Spleen (tissue), 11 donors: ENCODE results near the gene LRRC42. TPM values are rescaled to one million over a fixed set of nuclear protein-coding genes. Genes with fewer than 3 reads are reported as not detected.

Experiments used
- DNase-seq: peaks from one replicate; pipeline ENCODE4 v3.0.0-alpha.2; 2020
- H3K27ac ChIP-seq, 8 donors: fragments of 200-600 bp; sonication (generic) in 7 of 8; 1 replicate in 4 of 8; 2 replicates in 4 of 8; pipeline versions ENCODE4 v1.5.0 to v1.8.0; 2016 to 2021; ENCODE audit warnings: inconsistent platforms in 4 of 8, mild to moderate bottlenecking in 4 of 8, moderate library complexity in 1 of 8
- H3K27me3 ChIP-seq, 7 donors: fragments of 200-600 bp; sonication (generic) in 6 of 7; replicated peaks in 1 of 7; 1 replicate in 4 of 7; 2 replicates in 3 of 7; pipeline versions ENCODE4 v1.5.0 to v1.8.0; 2016 to 2021; ENCODE audit warnings: inconsistent platforms in 3 of 7, mild to moderate bottlenecking in 1 of 7
- H3K36me3 ChIP-seq, 6 donors: fragments of 200-600 bp; sonication (generic) in 5 of 6; 1 replicate in 4 of 6; 2 replicates in 2 of 6; pipeline versions ENCODE4 v1.5.0 to v1.8.0; 2016 to 2021; ENCODE audit warnings: inconsistent platforms in 2 of 6
- H3K4me1 ChIP-seq, 6 donors: fragments of 200-600 bp; sonication (generic) in 5 of 6; 1 replicate in 3 of 6; 2 replicates in 3 of 6; pipeline versions ENCODE4 v1.5.0 to v1.8.0; 2016 to 2021; ENCODE audit warnings: inconsistent platforms in 3 of 6
- H3K4me3 ChIP-seq, 8 donors: fragments of 200-600 bp; sonication (generic) in 7 of 8; 1 replicate in 4 of 8; 2 replicates in 4 of 8; pipeline versions ENCODE4 v1.5.0 to v1.8.0; 2016 to 2021; ENCODE audit warnings: inconsistent platforms in 4 of 8, mild to moderate bottlenecking in 4 of 8, moderate library complexity in 2 of 8
- H3K9me3 ChIP-seq, 8 donors: fragments of 200-600 bp; sonication (generic) in 7 of 8; 1 replicate in 4 of 8; 2 replicates in 4 of 8; pipeline versions ENCODE4 v1.5.0 to v1.8.0; 2016 to 2021; ENCODE audit warnings: inconsistent platforms in 4 of 8
- POLR2A ChIP-seq, 3 donors: fragments of 450-650 bp; IDR thresholded peaks; one replicate each; pipeline ENCODE4 v1.5.1; 2017; ENCODE audit warnings: antibody characterized with exemption in 3 of 3, mild to moderate bottlenecking in 1 of 3
- POLR2AphosphoS5 ChIP-seq, 3 donors: sonication (generic); formaldehyde crosslinking; IDR thresholded peaks; one replicate each; pipeline ENCODE4 v1.5.1; 2017; ENCODE audit warnings: antibody characterized with exemption in 3 of 3
- WGBS, 5 donors: extraction: QIAGEN DNeasy Blood & Tissue Kit in 3 of 5; methylation state at CpG; one replicate each; pipeline versions ENCODE4 v1.1.5 to v1.1.7; 2013 to 2018; 5-methylcytosine and 5-hydroxymethylcytosine counted together
- intact Hi-C: fragments of 100-400 bp; cut with DNase I; formaldehyde crosslinking; loops from one replicate; pipeline ENCODE4 v1.15.0; 2023; ENCODE audit warnings: low total_unique reads
- polyA plus RNA-seq, 3 donors: library from polyadenylated mRNA; stranded (reverse); fragments of 200-250 nt; gene quantifications; one replicate each; pipeline ENCODE4 v1.2.1, GENCODE V29; 2013
- total RNA-seq, 7 donors: library from RNA; depleted of rRNA in 3 of 7; stranded (reverse); fragments of >200 nt in 3 of 7; fragmentation: NEBNext Ultra II Directional in 4 of 7; extraction: Animal tissue kit (Norgen Biotek cat#: 25700) in 4 of 7; gene quantifications; one replicate each; pipeline versions ENCODE4 v1.1.0 to v1.2.1, GENCODE V29; 2016 to 2021
- TF ChIP-seq, protein P1 (sequence below), 11 experiments: fragments of 200-600 bp in 7 of 11; fragments of 450-650 bp in 4 of 11; sonication (generic) in 4 of 11; IDR thresholded peaks in 8 of 11; conservative IDR thresholded peaks in 3 of 11; 1 replicate in 7 of 11; 2 replicates in 4 of 11; pipeline versions ENCODE4 v1.4.0 to v1.8.0; 2016 to 2021; ENCODE audit warnings: antibody characterized with exemption in 11 of 11, inconsistent platforms in 4 of 11, mild to moderate bottlenecking in 1 of 11
- donor health status: healthy with polysubstance abuse.
- donor health status: DM: no; HTN: no; CAD: no; lungs with moderate emphysema.
- donor health status: DM: no; HTN: no; CAD: no.
- donor health status: Bipolar disorder and iron deficiency.
- donor health status: healthy.
- donor health status: DM: no; HTN: no; CAD: no.
- donor health status: DM: yes; HTN: yes; CAD: no.

The LRRC42 gene
- total and polyA plus RNA-seq, 10 donors = 4.9 to 13.8 (median 10.5) TPM

DNA sequence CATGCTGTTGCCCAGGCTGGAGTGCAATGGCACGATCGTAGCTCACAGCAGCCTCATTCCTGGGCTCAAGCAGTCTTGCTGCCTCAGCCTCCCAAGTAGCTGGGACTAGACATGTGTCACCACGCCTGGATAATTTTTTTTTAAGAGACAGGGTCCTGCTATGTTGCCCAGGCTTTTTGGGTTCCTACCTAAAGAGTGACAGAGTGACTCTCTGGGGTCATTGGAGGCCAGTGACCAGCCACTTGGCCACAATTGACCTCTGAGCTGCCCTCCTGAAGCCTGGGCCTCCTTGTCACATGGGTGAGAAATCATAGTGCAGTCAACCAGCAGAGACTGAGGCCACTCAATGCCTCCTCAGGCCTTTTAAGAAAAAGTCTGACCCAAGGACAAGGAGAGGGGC is 46.4 kb upstream of the LRRC42 start:
- 90 to 97% (median 92%) methylated on average over 3 of the region's 3 CpGs for WGBS, 5 donors
- no peak overlapping the region for H3K27ac ChIP-seq
- intact Hi-C loops = no loop called here

DNA sequence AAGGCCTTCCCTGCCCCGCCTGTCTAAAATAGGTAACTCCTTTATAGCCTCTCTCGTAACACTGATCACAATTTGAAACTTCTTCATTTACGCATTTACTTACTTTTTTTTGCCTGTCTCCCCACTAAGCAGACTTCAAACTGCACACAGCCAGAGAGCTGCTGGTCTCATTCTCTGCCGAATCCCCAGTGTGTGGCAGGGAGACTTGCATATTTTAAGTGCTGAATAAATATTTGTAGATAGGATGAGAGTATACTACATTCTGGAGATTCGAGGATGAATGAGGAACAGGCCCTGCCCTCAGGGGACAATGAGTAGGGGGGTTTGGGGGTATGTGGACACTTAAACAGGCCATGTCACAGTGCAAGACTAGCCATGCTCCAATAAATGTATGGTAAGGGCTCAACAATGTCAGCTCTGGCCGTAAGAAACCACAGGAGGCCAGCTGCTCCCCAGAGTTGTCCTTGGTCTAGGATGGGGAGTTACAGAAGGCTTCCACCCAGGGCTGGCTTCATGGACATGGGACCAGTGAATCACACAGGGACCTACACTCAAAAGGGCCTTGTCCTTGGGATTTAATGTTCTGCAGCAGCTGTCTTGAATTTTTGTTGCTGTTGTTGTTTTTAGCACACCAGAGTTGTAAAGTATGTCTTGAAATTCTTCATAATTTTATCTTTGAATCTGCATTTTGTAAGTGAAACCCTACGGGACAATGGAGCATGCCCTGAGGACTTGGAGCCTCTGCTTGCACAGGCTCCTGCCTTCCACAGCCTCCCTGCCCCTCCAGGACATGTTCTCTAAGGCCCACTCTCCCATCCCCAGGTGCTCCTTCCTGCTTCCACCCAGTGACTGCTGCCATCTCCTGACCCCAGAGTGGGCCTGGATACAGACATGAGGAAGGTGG is 43.7 kb upstream of the LRRC42 start:
- no peak overlapping the region for H3K4me3 ChIP-seq
- no peaks in the 10 kb centered on the region for H3K9me3 ChIP-seq
- WGBS, 5 donors = 78 to 92% (median 88%) methylated on average over 7 of the region's 7 CpGs
- DNase-seq = no peak
- intact Hi-C loops = no loop called here
- TF ChIP-seq POLR2AphosphoS5 (IDR thresholded peaks at IDR 0.05) (no peak), POLR2A (IDR thresholded peaks at IDR 0.05) (no peak)
- TF ChIP-seq, protein P1, sequence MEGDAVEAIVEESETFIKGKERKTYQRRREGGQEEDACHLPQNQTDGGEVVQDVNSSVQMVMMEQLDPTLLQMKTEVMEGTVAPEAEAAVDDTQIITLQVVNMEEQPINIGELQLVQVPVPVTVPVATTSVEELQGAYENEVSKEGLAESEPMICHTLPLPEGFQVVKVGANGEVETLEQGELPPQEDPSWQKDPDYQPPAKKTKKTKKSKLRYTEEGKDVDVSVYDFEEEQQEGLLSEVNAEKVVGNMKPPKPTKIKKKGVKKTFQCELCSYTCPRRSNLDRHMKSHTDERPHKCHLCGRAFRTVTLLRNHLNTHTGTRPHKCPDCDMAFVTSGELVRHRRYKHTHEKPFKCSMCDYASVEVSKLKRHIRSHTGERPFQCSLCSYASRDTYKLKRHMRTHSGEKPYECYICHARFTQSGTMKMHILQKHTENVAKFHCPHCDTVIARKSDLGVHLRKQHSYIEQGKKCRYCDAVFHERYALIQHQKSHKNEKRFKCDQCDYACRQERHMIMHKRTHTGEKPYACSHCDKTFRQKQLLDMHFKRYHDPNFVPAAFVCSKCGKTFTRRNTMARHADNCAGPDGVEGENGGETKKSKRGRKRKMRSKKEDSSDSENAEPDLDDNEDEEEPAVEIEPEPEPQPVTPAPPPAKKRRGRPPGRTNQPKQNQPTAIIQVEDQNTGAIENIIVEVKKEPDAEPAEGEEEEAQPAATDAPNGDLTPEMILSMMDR (IDR thresholded peaks at IDR 0.05 in 8 of 11, conservative IDR thresholded peaks at IDR 0.05 in 3 of 11) = no peak
- H3K27me3 ChIP-seq = no peaks in the 10 kb centered on the region
- no peaks in the 10 kb centered on the region for H3K4me1 ChIP-seq
- peaks cover 0 to 18% (median 0%) of the 10 kb centered on the region in 6 donors for H3K36me3 ChIP-seq
- no peak overlapping the region for H3K27ac ChIP-seq

More for the DNA sequence above, 46.4 kb upstream of the LRRC42 start:
- H3K36me3 ChIP-seq = no peaks in the 10 kb centered on the region
- H3K4me1 ChIP-seq = no peaks in the 10 kb centered on the region
- H3K9me3 ChIP-seq = no peaks in the 10 kb centered on the region
- TF ChIP-seq POLR2A (IDR thresholded peaks at IDR 0.05) (no peak), POLR2AphosphoS5 (IDR thresholded peaks at IDR 0.05) (no peak)
- TF ChIP-seq, protein P1 (IDR thresholded peaks at IDR 0.05 in 8 of 11, conservative IDR thresholded peaks at IDR 0.05 in 3 of 11) = no peak
- H3K4me3 ChIP-seq = no peak overlapping the region
- H3K27me3 ChIP-seq = no peaks in the 10 kb centered on the region
- no peak for DNase-seq

DNA sequence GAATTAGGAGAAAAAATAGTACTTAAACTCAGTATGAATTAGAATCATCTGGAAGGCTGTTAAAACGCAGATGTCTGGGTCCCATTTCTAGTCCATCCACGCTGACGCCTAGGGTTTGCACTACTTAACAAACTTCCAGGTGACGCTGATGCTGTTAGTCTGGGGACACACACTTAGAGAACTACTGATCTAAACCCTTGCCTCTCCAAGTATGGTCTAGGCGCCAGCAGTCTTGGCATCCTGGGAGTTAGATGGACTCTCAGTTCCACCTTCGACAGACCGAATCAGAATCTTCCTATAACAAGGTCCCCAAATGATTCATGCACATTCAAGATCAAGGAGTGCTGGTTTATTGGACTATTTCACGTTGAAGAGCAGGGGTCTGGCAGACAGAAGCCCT is 40.6 kb upstream of the LRRC42 start:
- H3K4me1 ChIP-seq = no peaks in the 10 kb centered on the region
- H3K4me3 ChIP-seq = no peak overlapping the region
- intact Hi-C loops = no loop called here
- no peaks in the 10 kb centered on the region for H3K9me3 ChIP-seq
- H3K27ac ChIP-seq = no peak overlapping the region
- 96 to 97% (median 96%) methylated on average over 8 of the region's 8 CpGs for WGBS, 5 donors
- H3K36me3 ChIP-seq = peaks cover 0 to 18% (median 0%) of the 10 kb centered on the region in 6 donors
- TF ChIP-seq POLR2AphosphoS5 (IDR thresholded peaks at IDR 0.05) (no peak), POLR2A (IDR thresholded peaks at IDR 0.05) (no peak)
- TF ChIP-seq, protein P1 (IDR thresholded peaks at IDR 0.05 in 8 of 11, conservative IDR thresholded peaks at IDR 0.05 in 3 of 11) = no peak
- DNase-seq = no peak
- no peaks in the 10 kb centered on the region for H3K27me3 ChIP-seq

DNA sequence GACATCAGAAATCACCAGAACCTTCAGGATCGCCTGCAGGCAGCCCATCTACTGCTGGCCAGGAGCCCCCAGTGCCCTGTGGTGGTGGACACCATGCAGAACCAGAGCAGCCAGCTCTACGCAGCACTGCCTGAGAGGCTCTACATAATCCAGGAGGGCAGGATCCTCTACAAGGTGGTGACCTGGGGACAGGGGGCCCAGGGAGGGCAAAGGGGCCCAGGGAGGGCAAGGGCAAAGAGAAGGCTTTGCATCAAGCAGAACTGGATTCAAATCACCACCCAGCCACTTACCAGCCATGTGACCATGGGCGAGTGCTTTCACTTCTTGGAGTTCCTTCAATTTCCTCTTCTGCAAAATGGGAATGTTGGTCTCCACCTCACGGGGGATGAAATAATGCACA is 40.0 kb upstream of the LRRC42 start:
- intact Hi-C loops = no loop called here
- H3K9me3 ChIP-seq = no peaks in the 10 kb centered on the region
- peaks cover 0 to 18% (median 0%) of the 10 kb centered on the region in 6 donors for H3K36me3 ChIP-seq
- H3K27ac ChIP-seq = no peak overlapping the region
- H3K4me3 ChIP-seq = no peak overlapping the region
- no peak for DNase-seq
- TF ChIP-seq, protein P1 (IDR thresholded peaks at IDR 0.05 in 8 of 11, conservative IDR thresholded peaks at IDR 0.05 in 3 of 11) = no peak
- TF ChIP-seq POLR2A (IDR thresholded peaks at IDR 0.05) = no peak
- no peak for TF ChIP-seq POLR2AphosphoS5 (IDR thresholded peaks at IDR 0.05)
- H3K4me1 ChIP-seq = no peaks in the 10 kb centered on the region
- 85 to 91% (median 88%) methylated on average over 4 of the region's 4 CpGs for WGBS, 5 donors
- H3K27me3 ChIP-seq = no peaks in the 10 kb centered on the region
